ENCODE data around the gene TMEM168. TPM values are rescaled to one million over a fixed set of nuclear protein-coding genes. Genes with fewer than 3 reads are reported as not detected.
"Not testable (repeated sequence)": the region's sequence is repeated elsewhere in the genome, so short reads cannot be mapped to it uniquely, and the experiment has no call there.

Gene TMEM168
- polyA plus RNA-seq, 10 donors: 20.5 to 36.9 (median 31.9) TPM

DNA sequence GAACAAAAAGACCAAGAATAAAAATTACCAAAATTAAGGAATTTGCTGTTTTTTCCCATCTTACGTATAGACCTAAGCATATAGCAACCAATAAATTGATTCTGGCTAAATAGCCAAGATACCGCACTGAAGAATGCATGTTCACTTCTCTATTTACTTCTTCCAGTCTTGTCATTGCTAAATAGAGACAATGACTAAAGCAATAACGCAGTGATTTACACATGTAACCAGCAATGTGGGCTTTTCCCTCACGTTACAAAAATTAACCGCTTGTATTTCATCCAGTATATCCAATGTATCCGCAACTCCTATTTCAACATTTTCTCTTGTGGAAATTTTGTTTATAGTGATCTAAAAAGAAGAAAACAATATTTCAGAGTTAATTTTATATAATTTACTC is 5.6 kb downstream of the TMEM168 start:
- DNase-seq: no peak

GRCh38 chr7:112782498-112782897 is 7.7 kb downstream of the TMEM168 start:
- DNase-seq: no peak

GRCh38 chr7:112781558-112781957 is 8.6 kb downstream of the TMEM168 start:
- no peak for DNase-seq

DNA sequence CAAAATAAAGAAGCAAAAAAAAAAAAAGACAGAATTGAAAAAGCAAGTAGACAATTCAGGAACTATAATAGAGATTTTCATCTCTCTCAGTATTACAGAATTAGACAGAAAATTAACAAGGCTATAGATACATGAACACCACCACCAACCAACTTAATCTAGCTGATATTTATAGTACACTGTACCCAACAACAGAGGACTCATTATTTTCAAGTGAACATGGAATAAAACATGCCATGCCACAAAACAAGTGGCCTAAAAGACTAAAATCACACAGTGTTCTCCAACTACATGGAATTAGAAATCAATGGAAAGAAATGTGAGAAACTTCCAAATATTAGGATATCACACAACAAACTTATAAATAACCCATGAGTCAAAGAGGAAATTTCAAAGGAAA is 9.1 kb downstream of the TMEM168 start:
- DNase-seq: no peak

DNA sequence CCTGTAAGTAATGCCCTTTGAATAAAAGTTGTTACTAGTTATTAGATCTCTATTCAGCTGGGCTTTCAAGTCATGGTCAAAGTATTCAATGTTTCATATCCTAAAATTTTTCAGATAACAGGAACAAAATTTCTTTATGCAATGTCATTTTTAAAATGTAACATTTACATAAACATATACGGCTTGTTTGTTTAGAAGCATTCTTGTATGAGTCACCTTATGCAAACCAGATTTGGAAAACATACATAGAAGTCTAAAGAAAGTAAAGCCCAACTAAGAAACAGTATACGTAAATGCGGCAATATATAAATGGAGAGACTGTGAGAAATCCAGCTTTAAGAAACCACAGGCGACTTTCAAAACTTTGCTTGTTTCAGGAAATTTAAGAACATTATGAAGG is 10.5 kb downstream of the TMEM168 start:
- DNase-seq: no peak

- DNase-seq: no peak
These were observed 12.8 kb downstream of the TMEM168 start for GRCh38 chr7:112777406-112777805.

GRCh38 chr7:112771166-112771565 is 19.0 kb downstream of the TMEM168 start:
- DNase-seq: no peak

GRCh38 chr7:112770051-112770450 is 20.1 kb downstream of the TMEM168 start:
- no peak for DNase-seq

DNA sequence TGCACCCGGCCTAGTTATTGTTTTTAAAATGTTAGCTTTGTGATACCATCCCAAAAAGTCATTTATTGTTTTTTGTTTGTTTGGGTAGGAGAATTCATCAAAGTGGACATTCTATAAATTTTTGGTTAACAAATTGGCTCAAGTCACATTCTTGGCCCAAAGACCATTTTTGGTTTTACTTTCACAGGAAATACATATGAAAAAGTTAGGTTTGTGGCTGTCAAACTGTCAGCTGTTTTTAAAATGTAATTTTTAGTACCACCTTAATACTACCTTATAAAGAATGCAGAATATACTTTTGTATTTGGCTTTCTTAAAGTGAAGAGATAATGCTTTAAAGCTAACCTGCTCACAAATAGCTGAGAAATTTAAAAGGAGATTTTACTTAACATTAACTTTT is 25.1 kb downstream of the TMEM168 start:
- no peak for DNase-seq

GRCh38 chr7:112763996-112764395 is 26.2 kb downstream of the TMEM168 start:
- no peak for DNase-seq

DNA sequence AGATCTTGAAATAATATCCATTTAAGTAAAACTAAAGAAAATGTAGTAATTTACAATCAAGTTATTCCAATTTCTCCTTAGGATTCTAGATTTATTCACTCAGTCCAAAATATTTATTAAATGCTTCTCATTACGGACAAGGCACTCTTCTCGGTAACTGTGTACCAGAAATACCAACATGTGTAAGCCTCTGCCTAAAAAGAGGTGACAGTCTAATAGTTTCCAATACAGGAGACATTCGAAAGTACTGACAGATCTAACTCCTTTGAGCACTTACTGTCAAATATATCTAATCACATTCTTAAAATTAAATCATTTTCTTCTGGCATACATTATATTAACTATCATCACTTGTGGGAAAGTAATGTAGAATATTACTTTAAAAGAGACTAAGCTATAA is 26.9 kb downstream of the TMEM168 start:
- no peak for DNase-seq

DNA sequence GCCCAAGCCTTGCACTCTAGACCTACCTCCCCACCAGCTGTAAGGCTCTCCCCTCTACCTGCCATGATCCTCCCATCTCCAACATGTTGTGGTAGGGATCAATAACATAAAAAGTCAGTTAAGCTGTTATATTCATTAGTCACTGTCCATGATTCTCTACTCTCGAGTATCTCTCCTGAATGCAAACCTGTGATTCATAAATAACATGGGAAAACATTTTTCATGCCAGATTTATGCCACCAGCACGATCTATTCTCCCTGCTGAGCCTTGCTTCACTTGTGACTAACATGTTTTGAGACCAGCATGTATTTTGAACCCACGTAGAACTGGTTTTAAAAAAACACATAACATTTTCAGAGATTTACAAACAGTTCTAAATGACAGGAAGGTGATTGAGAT is 30.3 kb downstream of the TMEM168 start:
- DNase-seq: no peak

- DNase-seq: no peak
These were observed 32.9 kb downstream of the TMEM168 start for GRCh38 chr7:112757337-112757736.

- DNase-seq: no peak
These were observed 36.9 kb downstream of the TMEM168 start for GRCh38 chr7:112753298-112753697.

- DNase-seq: no peak
These were observed 37.6 kb downstream of the TMEM168 start for GRCh38 chr7:112752576-112752975.

- DNase-seq: no peak
These were observed 40.4 kb downstream of the TMEM168 start for GRCh38 chr7:112749775-112750174.

DNA sequence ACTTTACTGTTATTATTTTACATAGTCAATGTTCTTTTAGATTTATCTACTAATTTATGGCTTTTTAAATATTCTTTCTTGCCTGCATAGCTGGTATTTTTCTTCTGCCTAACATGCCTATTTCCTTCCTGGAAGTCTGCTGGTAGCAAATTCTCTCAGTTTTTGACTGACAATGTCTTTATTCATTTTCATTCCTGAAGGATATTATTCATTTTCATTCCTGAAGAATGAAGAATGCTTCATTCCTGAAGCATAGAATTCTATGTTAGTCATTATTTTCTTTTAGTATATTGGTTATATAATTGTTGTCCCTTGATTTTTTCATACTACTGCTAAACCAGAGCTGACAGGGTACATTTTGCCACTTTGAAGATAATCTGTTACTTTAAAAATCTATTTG is 41.8 kb downstream of the TMEM168 start:
- DNase-seq: no peak

DNA sequence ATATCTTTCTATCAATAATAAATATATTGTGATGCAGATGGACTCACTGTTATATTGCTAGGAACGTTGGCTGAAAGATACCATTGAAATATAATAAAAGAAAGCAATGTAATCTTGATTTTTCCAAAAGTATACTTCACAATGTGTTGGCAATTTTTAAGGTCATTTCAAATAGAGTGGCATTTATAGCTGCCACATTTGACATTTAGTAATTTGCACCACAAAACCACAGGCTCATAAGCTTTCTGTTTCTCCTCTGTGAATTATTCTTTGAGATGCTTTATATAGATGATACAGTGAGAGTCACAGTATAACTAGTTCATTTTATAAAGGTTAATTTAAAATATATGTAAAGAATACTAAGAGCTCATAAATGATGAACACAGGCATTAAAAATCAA is 44.6 kb downstream of the TMEM168 start:
- DNase-seq: no peak

GRCh38 chr7:112744818-112745217 is 45.4 kb downstream of the TMEM168 start:
- no peak for DNase-seq

GRCh38 chr7:112743811-112744210 is 46.4 kb downstream of the TMEM168 start:
- DNase-seq: no peak

DNA sequence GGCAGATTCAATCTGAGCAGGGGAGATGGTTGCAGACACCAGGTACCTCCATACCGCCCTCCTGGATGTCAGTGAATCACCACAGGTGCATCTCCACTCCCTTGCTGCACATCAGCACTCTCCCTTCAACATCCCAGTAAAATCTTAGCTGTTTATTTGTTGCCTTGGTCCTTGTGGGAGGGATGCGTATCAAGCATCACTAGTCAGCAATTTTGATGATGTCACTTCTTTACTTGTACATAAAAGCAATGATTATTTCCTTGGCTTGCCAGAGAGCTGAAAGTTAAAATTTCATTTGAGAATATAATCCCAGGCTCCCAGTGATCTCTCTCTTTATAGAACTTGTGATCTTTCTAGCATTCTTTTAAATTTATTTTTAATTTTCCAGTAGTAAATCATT is 49.5 kb downstream of the TMEM168 start:
- DNase-seq: no peak

DNA sequence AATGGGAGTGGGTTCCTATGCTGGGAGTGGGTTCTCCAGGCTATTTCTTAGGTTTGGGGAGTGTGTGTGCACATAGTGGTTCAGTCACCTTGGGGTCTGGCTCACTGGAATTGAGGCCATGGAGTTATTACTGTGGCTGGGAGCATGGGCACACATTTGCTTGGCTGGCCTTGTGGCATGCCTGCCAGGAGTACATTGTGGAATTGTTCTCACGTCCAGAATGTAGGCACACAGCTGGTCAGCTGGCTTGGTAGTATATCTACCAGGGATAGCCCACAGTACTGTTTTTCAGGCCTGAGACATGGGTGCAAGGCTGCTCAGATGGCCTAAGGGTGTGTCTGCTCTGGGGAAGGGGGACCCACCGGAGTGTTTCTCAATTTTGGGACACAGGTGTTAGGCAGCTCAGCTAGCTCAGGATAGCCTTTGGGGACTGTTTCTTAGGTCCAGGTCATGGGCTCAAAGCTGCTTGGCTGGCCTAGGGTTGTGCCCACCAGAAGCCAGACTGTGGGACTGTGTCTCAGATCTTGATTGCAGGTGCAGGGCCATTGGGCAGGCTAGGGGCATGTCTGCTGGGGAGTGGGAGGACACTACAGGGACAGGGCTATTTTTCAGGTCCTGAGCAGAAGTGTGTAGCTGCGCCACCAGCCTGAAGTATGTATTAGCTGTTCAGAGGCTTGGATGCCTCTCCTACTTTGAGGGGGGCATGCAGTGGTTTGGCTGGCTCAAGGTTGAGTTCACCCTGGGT is 50.6 kb downstream of the TMEM168 start:
- no peak for DNase-seq

GRCh38 chr7:112735261-112735660 is 54.9 kb downstream of the TMEM168 start:
- no peak for DNase-seq

GRCh38 chr7:112731324-112731723 is 58.9 kb downstream of the TMEM168 start:
- not testable (repeated sequence) for DNase-seq

Data from muscle of back (tissue), 11 donors.